A549 (cell line): Measurements from ENCODE around the gene RCCD1. TPM values are rescaled to one million over a fixed set of nuclear protein-coding genes. Genes with fewer than 3 reads are reported as not detected.

Experiments used
- ATAC-seq, 2 experiments: fragments of 200-7000 bp in 1 of 2; fragments of >200 bp in 1 of 2; cut with Nextera tagmentation in 1 of 2; cut with Tn5 transposase in 1 of 2; 3 replicates each; pipeline versions ENCODE4 v1.8.0 to v1.9.1; 2018 to 2020; ENCODE audit warnings: mild to moderate bottlenecking in 1 of 2, moderate library complexity in 1 of 2
- CTCF ChIA-PET: fragments of 300-600 bp; sonication (Branson Sonifier 250); formaldehyde crosslinking; extraction: SDS; loops from one replicate; lab custom pipeline; 2021; ENCODE audit warnings: antibody characterized with exemption, inconsistent platforms; lab: Yijun Ruan, JAX
- POLR2A ChIA-PET: fragments of 350-600 bp; formaldehyde crosslinking; extraction: SDS; loops from one replicate; lab custom pipeline; 2021; ENCODE audit warnings: antibody characterized with exemption, inconsistent platforms; lab: Yijun Ruan, JAX
- DNase-seq, 2 experiments: peaks; one replicate each; pipeline versions ENCODE4 v3.0.0 to v3.0.0-alpha.2; 2011 to 2016; ENCODE audit warnings: low read depth in 1 of 2, low spot score in 1 of 2
- FAIRE-seq: peaks from 2 replicates; lab custom pipeline; 2011; peaks lifted over from hg19 to GRCh38; lab: Jason Lieb, UNC
- H3K27ac ChIP-seq, 2 experiments: fragments of >200 bp; sonication (Bioruptor Twin); formaldehyde crosslinking; 3 replicates each; pipeline ENCODE4 v1.5.1; 2016 to 2017
- H3K4me1 ChIP-seq: fragments of >200 bp; sonication (Bioruptor Twin); formaldehyde crosslinking; 3 replicates; pipeline ENCODE4 v1.6.1; 2016
- H3K4me2 ChIP-seq: fragments of >200 bp; sonication (Bioruptor Twin); formaldehyde crosslinking; 3 replicates; pipeline ENCODE4 v1.6.1; 2016
- H3K4me3 ChIP-seq: fragments of >200 bp; sonication (Bioruptor Twin); formaldehyde crosslinking; 3 replicates; pipeline ENCODE4 v1.5.1; 2016
- H3K9me3 ChIP-seq: fragments of >200 bp; sonication (Bioruptor Twin); formaldehyde crosslinking; 3 replicates; pipeline ENCODE4 v1.6.1; 2016
- BCL3 ChIP-seq: fragments of >200 bp; sonication (Bioruptor Twin); formaldehyde crosslinking; IDR thresholded peaks from 3 replicates; pipeline ENCODE4 v1.6.1; 2016
- CEBPB ChIP-seq, 2 experiments: fragments of >200 bp in 1 of 2; sonication (Bioruptor Twin) in 1 of 2; formaldehyde crosslinking in 1 of 2; IDR thresholded peaks; 2 replicates each; pipeline ENCODE4 v1.6.1; 2012 to 2016
- CHD2 ChIP-seq: fragments of 150-350 bp; IDR thresholded peaks from 2 replicates; pipeline ENCODE4 v1.6.1; 2014; ENCODE audit warnings: low read length; ENCODE audit not compliant: partially characterized antibody
- CTCF ChIP-seq: fragments of >200 bp; sonication (Bioruptor Twin); formaldehyde crosslinking; IDR thresholded peaks from 3 replicates; pipeline ENCODE4 v1.5.1; 2016
- EHF ChIP-seq: fragments of 250-450 bp; sonication (Bioruptor Pico); IDR thresholded peaks from 2 replicates; pipeline ENCODE4 v1.5.0; 2020; ENCODE audit warnings: mild to moderate bottlenecking
- ELK1 ChIP-seq: fragments of 150-350 bp; IDR thresholded peaks from 2 replicates; pipeline ENCODE4 v1.6.1; 2014; ENCODE audit warnings: low read depth, mild to moderate bottlenecking, low read length
- FOSB ChIP-seq: fragments of 250-450 bp; sonication (Bioruptor Pico); IDR thresholded peaks from 2 replicates; pipeline ENCODE4 v1.5.0; 2020; ENCODE audit warnings: mild to moderate bottlenecking, moderate library complexity
- FOSL2 ChIP-seq, 2 experiments: fragments of 450-650 bp in 1 of 2; fragments of >200 bp in 1 of 2; sonication (Bioruptor Twin) in 1 of 2; formaldehyde crosslinking; IDR thresholded peaks; 2 replicates each; pipeline versions ENCODE4 v1.5.0 to v1.6.1; 2016 to 2020; ENCODE audit warnings: mild to moderate bottlenecking in 1 of 2, moderate library complexity in 1 of 2
- HMGXB4 ChIP-seq: fragments of 250-450 bp; sonication (Bioruptor Pico); IDR thresholded peaks from 2 replicates; pipeline ENCODE4 v1.5.0; 2021; ENCODE audit warnings: mild to moderate bottlenecking, moderate library complexity, borderline replicate concordance
- HOXA7 ChIP-seq: fragments of 250-450 bp; sonication (Bioruptor Pico); IDR thresholded peaks from 2 replicates; pipeline ENCODE4 v1.5.0; 2020; ENCODE audit warnings: mild to moderate bottlenecking, moderate library complexity
- HOXB5 ChIP-seq: fragments of 250-450 bp; sonication (Bioruptor Pico); IDR thresholded peaks from 2 replicates; pipeline ENCODE4 v1.5.0; 2020; ENCODE audit warnings: mild to moderate bottlenecking, moderate library complexity
- JUNB ChIP-seq: fragments of >200 bp; sonication (Bioruptor Twin); formaldehyde crosslinking; IDR thresholded peaks from 2 replicates; pipeline ENCODE4 v1.6.1; 2016
- KDM1A ChIP-seq: fragments of 200-600 bp; sonication (generic); IDR thresholded peaks from 2 replicates; pipeline ENCODE4 v1.6.1; 2016; ENCODE audit warnings: low read depth, mild to moderate bottlenecking
- MAFK ChIP-seq: fragments of 450-650 bp; IDR thresholded peaks from 2 replicates; pipeline ENCODE4 v1.6.1; 2014; ENCODE audit not compliant: partially characterized antibody
- MYC ChIP-seq: IDR thresholded peaks from 2 replicates; pipeline ENCODE4 v1.6.1; 2012; ENCODE audit warnings: mild to moderate bottlenecking, inconsistent platforms, low read length, improper control_type of control experiment, borderline replicate concordance
- NFE2L2 ChIP-seq: fragments of 150-350 bp; conservative IDR thresholded peaks from 2 replicates; pipeline ENCODE4 v1.6.1; 2014; ENCODE audit warnings: low read length
- PHF8 ChIP-seq: fragments of 200-600 bp; sonication (generic); IDR thresholded peaks from 2 replicates; pipeline ENCODE4 v1.6.1; 2016; ENCODE audit warnings: low read depth, mild to moderate bottlenecking, antibody characterized with exemption, moderate library complexity, borderline replicate concordance
- RARB ChIP-seq: fragments of 250-450 bp; sonication (Bioruptor Pico); IDR thresholded peaks from 2 replicates; pipeline ENCODE4 v1.8.0; 2021; ENCODE audit warnings: mild to moderate bottlenecking, moderate library complexity
- RFX5 ChIP-seq: fragments of 450-650 bp; IDR thresholded peaks from 2 replicates; pipeline ENCODE4 v1.7.1; 2014; ENCODE audit warnings: antibody characterized with exemption, mild to moderate bottlenecking, moderate library complexity
- RNF2 ChIP-seq: fragments of 200-600 bp; sonication (generic); IDR thresholded peaks from 2 replicates; pipeline ENCODE4 v1.6.1; 2016; ENCODE audit warnings: low read depth, mild to moderate bottlenecking, antibody characterized with exemption, moderate library complexity, borderline replicate concordance
- USF2 ChIP-seq: fragments of 450-650 bp; IDR thresholded peaks from 2 replicates; pipeline ENCODE4 v1.6.1; 2014; ENCODE audit warnings: antibody characterized with exemption
- ZC3H11A ChIP-seq: fragments of 450-650 bp; IDR thresholded peaks from 2 replicates; pipeline ENCODE4 v1.6.1; 2014; ENCODE audit warnings: antibody characterized with exemption, mild to moderate bottlenecking
- ZFP36 ChIP-seq: fragments of 450-650 bp; IDR thresholded peaks from 2 replicates; pipeline ENCODE4 v1.6.1; 2014; ENCODE audit warnings: borderline replicate concordance; ENCODE audit not compliant: partially characterized antibody
- WGBS: methylation state at CpG from one replicate; pipeline ENCODE4 v1.1.6; 2017; ENCODE audit errors: missing lambda C conversion rate; 5-methylcytosine and 5-hydroxymethylcytosine counted together
- polyA plus RNA-seq, 4 experiments: library from polyadenylated mRNA; depleted of rRNA in 3 of 4; stranded (reverse); fragments of >200 nt; fragmentation: RNase III in 1 of 4; extraction: RNeasy Plus Mini Kit Qiagen cat#74134 plus additional on column Dnase treatment in 1 of 4; gene quantifications; 2 replicates in 3 of 4; 3 replicates in 1 of 4; pipeline ENCODE4 v1.2.3, GENCODE V29; 2011 to 2017

Gene RCCD1
- polyA plus RNA-seq, 2 of the 4 experiments (the other 2 are of a cell fraction), result 25.3 to 37.2 TPM

- Histone ChIP-seq H3K4me3 (no peak overlapping the region), H3K4me2 (no peak overlapping the region), H3K27ac (no peak overlapping the region), H3K4me1 (peaks cover 1% of the 10 kb centered on the region; the same call in 2 of the 3 replicates), H3K9me3 (no peaks in the 10 kb centered on the region)
- CTCF ChIA-PET, result interaction anchor here (0.6 to 18.2 kb wide), 4 partner anchors 15 to 298 kb away, joined by 3 to 247 read pairs (median 4); partner anchors contain the start of gene RCCD1
- POLR2A ChIA-PET, result interaction anchor here (0.6 kb wide), 1 partner anchor 17 kb away, joined by 3 read pairs; no protein-coding TSS in a partner anchor
- WGBS, result 98% methylated on average over 21 of the region's 21 CpGs
- ATAC-seq (peak in 1 of 2 experiments; percentile 25; a peak in 1 of 6 replicates), FAIRE-seq (no peak), DNase-seq (no peak)
- TF ChIP-seq BCL3 (no peak), CTCF (no peak), FOSL2 (IDR thresholded peaks at IDR 0.05) (no peak), FOSL2 (CRISPR knock-in tag; IDR thresholded peaks at IDR 0.05) (no peak), NFE2L2 (no peak), KDM1A (no peak), HOXA7 (CRISPR knock-in tag) (no peak), CEBPB (IDR thresholded peaks at IDR 0.05) (no peak)
Measured at GRCh38 chr15:90974216-90974615, 19.5 kb downstream of the RCCD1 start.

- CTCF ChIA-PET, result interaction anchor here (0.7 to 18.2 kb wide), 10 partner anchors 10 to 76 kb away, joined by 3 to 247 read pairs (median 4); partner anchors contain the start of genes HDDC3, RCCD1 and UNC45A
- FAIRE-seq, result no peak
- 42% methylated on average over 1 of the region's 1 CpG for WGBS
- POLR2A ChIA-PET, result interaction anchor here (1.0 kb wide), 1 partner anchor 25 kb away, joined by 3 read pairs; the partner anchor contains the start of gene RCCD1
- Histone ChIP-seq H3K4me3 (no peak overlapping the region), H3K4me1 (peaks cover 12% of the 10 kb centered on the region), H3K4me2 (0 out of 3 replicates have a peak overlapping the region, but pooled peaks have one; percentile 2), H3K27ac (peak overlapping the region; percentile 65 to 82), H3K9me3 (no peaks in the 10 kb centered on the region)
- ATAC-seq, result peak in 1 of 2 experiments; percentile 28; a peak in 1 of 6 replicates
- DNase-seq, result peak in 1 of 2 experiments; percentile 18
- TF ChIP-seq RARB (CRISPR knock-in tag) (no peak), MAFK (peak; percentile 97), HMGXB4 (CRISPR knock-in tag) (no peak), NFE2L2 (peak; percentile 95), JUNB (no peak), CHD2 (no peak)
Measured at GRCh38 chr15:90979582-90979981, 24.9 kb downstream of the RCCD1 start.

GRCh38 chr15:90981681-90982080, 27.0 kb downstream of the RCCD1 start:
- H3K9me3 ChIP-seq, result no peaks in the 10 kb centered on the region
- CTCF ChIA-PET, result interaction anchor here (1.7 to 18.2 kb wide), 5 partner anchors 23 to 290 kb away, joined by 6 to 247 read pairs (median 13); partner anchors contain the start of genes HDDC3, RCCD1 and UNC45A
- peaks cover 12% of the 10 kb centered on the region for H3K4me1 ChIP-seq
- FAIRE-seq (no peak), ATAC-seq (no peak), DNase-seq (no peak)
- 94% methylated on average over 6 of the region's 6 CpGs for WGBS
- no peak overlapping the region for H3K4me2 ChIP-seq
- H3K4me3 ChIP-seq, result no peak overlapping the region
- H3K27ac ChIP-seq, result no peak overlapping the region
- POLR2A ChIA-PET, result interaction anchor here (0.6 kb wide), 1 partner anchor 13 kb away, joined by 4 read pairs; no protein-coding TSS in a partner anchor
- TF ChIP-seq ELK1 (no peak), RNF2 (no peak), RFX5 (no peak), BCL3 (no peak), CEBPB (IDR thresholded peaks at IDR 0.05) (no peak), FOSB (CRISPR knock-in tag) (no peak), MYC (no peak), HOXA7 (CRISPR knock-in tag) (no peak), MAFK (no peak), USF2 (no peak), ZC3H11A (no peak), EHF (CRISPR knock-in tag) (no peak), PHF8 (no peak), HOXB5 (CRISPR knock-in tag) (no peak), ZFP36 (no peak)
